GM19099 (cell line): Measurements from ENCODE around the gene MYL3.

Source experiments
- POLR2A ChIP-seq: IDR thresholded peaks from 3 replicates; pipeline ENCODE4 v1.6.1; 2011; ENCODE audit warnings: low read depth; ENCODE audit not compliant: insufficient read length; ENCODE audit errors: extremely low read depth

MYL3 gene

GRCh38 chr3:46854555-46854991 is 8.7 kb downstream of the MYL3 start:
- no peak for TF ChIP-seq POLR2A

GRCh38 chr3:46853441-46854415 is 9.5 kb downstream of the MYL3 start:
- no peak for TF ChIP-seq POLR2A

GRCh38 chr3:46852839-46853355 is 10.3 kb downstream of the MYL3 start:
- TF ChIP-seq POLR2A, result no peak

GRCh38 chr3:46852334-46852720 is 10.9 kb downstream of the MYL3 start:
- TF ChIP-seq POLR2A, result no peak

GRCh38 chr3:46851364-46852333 is 11.6 kb downstream of the MYL3 start:
- TF ChIP-seq POLR2A, result no peak

- TF ChIP-seq POLR2A, result no peak
These were observed 12.8 kb downstream of the MYL3 start for GRCh38 chr3:46850468-46850779.

- no peak for TF ChIP-seq POLR2A
These were observed 13.4 kb downstream of the MYL3 start for GRCh38 chr3:46849686-46850467.

GRCh38 chr3:46849045-46849631 is 14.1 kb downstream of the MYL3 start:
- TF ChIP-seq POLR2A, result no peak

GRCh38 chr3:46848271-46849044 is 14.8 kb downstream of the MYL3 start:
- TF ChIP-seq POLR2A, result no peak

- no peak for TF ChIP-seq POLR2A
These were observed 15.5 kb downstream of the MYL3 start for GRCh38 chr3:46847744-46848143.

GRCh38 chr3:46846624-46847542 is 16.4 kb downstream of the MYL3 start:
- no peak for TF ChIP-seq POLR2A

GRCh38 chr3:46845860-46846623 is 17.2 kb downstream of the MYL3 start:
- peak; percentile 54 for TF ChIP-seq POLR2A

- no peak for TF ChIP-seq POLR2A
These were observed 17.8 kb downstream of the MYL3 start for GRCh38 chr3:46845397-46845859.
